Choroid plexus epithelial cell (primary cell): ENCODE measurements around the gene PHRF1.
A peak's percentile ranks its signal among the peaks of the same experiment; 100 is the strongest.

ENCODE experiments used
- DNase-seq: peaks from one replicate; pipeline ENCODE4 v3.0.0-alpha.2; 2010; ENCODE audit warnings: low read depth
- H3K4me3 ChIP-seq: 2 replicates; pipeline ENCODE4 v1.5.1; 2011; ENCODE audit warnings: low read depth, mild to moderate bottlenecking, control low read depth, low read length, moderate library complexity
- CTCF ChIP-seq: conservative IDR thresholded peaks from 2 replicates; pipeline ENCODE4 v1.5.1; 2011; ENCODE audit warnings: low read depth, mild to moderate bottlenecking, control low read depth, inconsistent platforms, low read length, moderate library complexity

The PHRF1 gene

GRCh38 chr11:595400-595799 is 19.1 kb downstream of the PHRF1 start:
- H3K4me3 ChIP-seq, result no peak overlapping the region
- no peak for TF ChIP-seq CTCF
- no peak for DNase-seq

- H3K4me3 ChIP-seq, result no peak overlapping the region
- no peak for DNase-seq
- no peak for TF ChIP-seq CTCF
Observed at GRCh38 chr11:596374-596773, 20.1 kb downstream of the PHRF1 start.

GRCh38 chr11:597166-597725 is 21.0 kb downstream of the PHRF1 start:
- peak; percentile 29 for TF ChIP-seq CTCF
- H3K4me3 ChIP-seq, result no peak overlapping the region
- no peak for DNase-seq

DNA sequence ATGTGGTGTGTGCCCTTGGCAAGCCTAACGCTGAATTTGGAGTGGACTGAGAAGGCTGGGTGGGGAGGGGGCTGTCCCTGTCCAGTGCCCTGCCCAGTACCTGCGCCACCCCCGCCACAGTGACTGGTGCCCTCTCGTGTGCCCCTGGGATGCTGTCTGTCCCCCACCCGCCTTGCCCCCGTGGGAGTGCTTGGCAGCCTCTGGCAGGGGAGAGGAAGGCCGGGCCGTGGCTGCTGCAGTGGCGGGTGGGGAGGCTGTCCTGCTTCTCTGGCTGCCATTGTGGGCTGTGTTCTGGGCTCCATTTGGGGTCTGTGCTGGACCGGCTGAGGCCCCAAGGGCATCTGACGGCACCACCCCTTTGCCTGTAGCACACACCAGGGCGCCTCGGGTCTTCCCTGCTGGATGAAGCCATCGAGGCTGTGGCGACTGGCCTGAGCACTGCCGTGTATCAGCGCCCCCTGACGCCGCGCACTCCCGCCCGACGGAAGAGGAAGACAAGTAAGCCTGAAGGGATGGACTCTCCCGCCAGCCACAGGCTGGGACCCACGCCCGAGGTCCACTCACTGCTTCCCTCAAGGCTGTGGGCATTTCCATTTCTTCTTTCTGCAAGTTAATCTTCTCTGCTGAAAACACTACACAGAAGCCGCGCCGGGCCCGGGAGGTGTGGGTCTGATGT is 21.9 kb downstream of the PHRF1 start:
- DNase-seq, result no peak
- TF ChIP-seq CTCF, result no peak
- H3K4me3 ChIP-seq, result no peak overlapping the region

GRCh38 chr11:601573-602245 is 25.4 kb downstream of the PHRF1 start:
- DNase-seq, result no peak
- TF ChIP-seq CTCF, result no peak
- H3K4me3 ChIP-seq, result no peak overlapping the region

- no peak for TF ChIP-seq CTCF
- H3K4me3 ChIP-seq, result no peak overlapping the region
- DNase-seq, result no peak
Observed at GRCh38 chr11:603154-603553, 26.9 kb downstream of the PHRF1 start.
